Hepatocyte (in vitro differentiated cells): ENCODE results near the gene GPAT3. TPM values are rescaled to one million over a fixed set of nuclear protein-coding genes. Genes with fewer than 3 reads are reported as not detected.

Experiments used
- DNase-seq: peaks from one replicate; pipeline ENCODE4 v3.0.0-alpha.2; 2016; ENCODE audit warnings: low spot score
- H2AFZ ChIP-seq: fragments of 200-600 bp; sonication (generic); 2 replicates; pipeline ENCODE4 v1.6.0; 2016; ENCODE audit warnings: antibody characterized with exemption, mild to moderate bottlenecking
- H3K27ac ChIP-seq: fragments of 200-600 bp; sonication (generic); 2 replicates; pipeline ENCODE4 v1.5.1; 2016; ENCODE audit warnings: mild to moderate bottlenecking
- H3K27me3 ChIP-seq: fragments of 200-600 bp; sonication (generic); 2 replicates; pipeline ENCODE4 v1.6.1; 2016
- H3K36me3 ChIP-seq: fragments of 200-600 bp; sonication (generic); replicated peaks from 2 replicates; pipeline ENCODE4 v1.5.1; 2016; ENCODE audit warnings: low read depth; ENCODE audit not compliant: insufficient read depth
- H3K4me1 ChIP-seq: fragments of 200-600 bp; sonication (generic); 2 replicates; pipeline ENCODE4 v1.5.1; 2016; ENCODE audit warnings: mild to moderate bottlenecking, moderate library complexity; ENCODE audit not compliant: insufficient read depth
- H3K4me2 ChIP-seq: fragments of 200-600 bp; sonication (generic); 2 replicates; pipeline ENCODE4 v1.6.0; 2016
- H3K4me3 ChIP-seq: fragments of 200-600 bp; sonication (generic); 2 replicates; pipeline ENCODE4 v1.5.1; 2016; ENCODE audit warnings: mild to moderate bottlenecking
- H3K79me2 ChIP-seq: fragments of 200-600 bp; sonication (generic); 2 replicates; pipeline ENCODE4 v1.6.0; 2017; ENCODE audit warnings: mild to moderate bottlenecking
- H3K9me2 ChIP-seq: fragments of 200-600 bp; sonication (generic); replicated peaks from 2 replicates; pipeline ENCODE4 v1.6.0; 2017; ENCODE audit warnings: mild to moderate bottlenecking; ENCODE audit not compliant: insufficient read depth
- H3K9me3 ChIP-seq: fragments of 200-600 bp; sonication (generic); 2 replicates; pipeline ENCODE4 v1.5.1; 2016; ENCODE audit warnings: low read depth, mild to moderate bottlenecking
- H4K20me1 ChIP-seq: fragments of 200-600 bp; sonication (generic); 2 replicates; pipeline ENCODE4 v1.6.0; 2016; ENCODE audit warnings: mild to moderate bottlenecking; ENCODE audit not compliant: insufficient read depth, poor library complexity, severe bottlenecking
- CTCF ChIP-seq: fragments of 200-600 bp; sonication (generic); IDR thresholded peaks from 2 replicates; pipeline ENCODE4 v1.5.1; 2016; ENCODE audit warnings: antibody characterized with exemption, mild to moderate bottlenecking; ENCODE audit not compliant: poor library complexity
- EZH2 ChIP-seq: fragments of 200-600 bp; sonication (generic); IDR thresholded peaks from 2 replicates; pipeline ENCODE4 v1.6.1; 2016; ENCODE audit warnings: antibody characterized with exemption, mild to moderate bottlenecking, borderline replicate concordance
- EZH2phosphoT487 ChIP-seq: fragments of 200-600 bp; sonication (generic); IDR thresholded peaks from one replicate; pipeline ENCODE4 v1.6.1; 2018; ENCODE audit warnings: antibody characterized with exemption, mild to moderate bottlenecking, low read depth, moderate library complexity; ENCODE audit not compliant: unreplicated experiment, severe bottlenecking
- WGBS: methylation state at CpG from one replicate; pipeline ENCODE4 v1.1.6; 2016; ENCODE audit warnings: low lambda C conversion rate; ENCODE audit errors: missing lambda C conversion rate; 5-methylcytosine and 5-hydroxymethylcytosine counted together
- polyA plus RNA-seq: library from polyadenylated mRNA; unstranded; fragments of >200 nt; fragmentation: Nextera tagmentation; extraction: Ambion mirVana; gene quantifications from 2 replicates; pipeline ENCODE4 v1.2.1, GENCODE V29; 2016
- total RNA-seq: library from RNA; depleted of rRNA; stranded (reverse); fragments of >200 nt; gene quantifications from 2 replicates; pipeline ENCODE4 v1.2.3, GENCODE V29; 2014

Gene GPAT3
- total and polyA plus RNA-seq, 2 experiments from 2014 or later = 3.3 to 4.4 TPM

GRCh38 chr4:83629945-83630721 is 94.2 kb downstream of the GPAT3 start:
- Histone ChIP-seq H3K4me3 (no peak overlapping the region), H3K4me1 (peaks cover 9% of the 10 kb centered on the region), H3K9me2 (no peaks in the 10 kb centered on the region), H3K79me2 (no peaks in the 10 kb centered on the region), H3K36me3 (no peaks in the 10 kb centered on the region), H3K27me3 (no peaks in the 10 kb centered on the region), H3K27ac (peak overlapping the region; percentile 72), H4K20me1 (no peaks in the 10 kb centered on the region), H3K9me3 (no peaks in the 10 kb centered on the region), H3K4me2 (peak overlapping the region; percentile 43), H2AFZ (no peak overlapping the region)
- DNase-seq = peak; percentile 79
- 57% methylated on average over 6 of the region's 6 CpGs for WGBS
- no peak for TF ChIP-seq CTCF
- no peak for TF ChIP-seq EZH2
- TF ChIP-seq EZH2phosphoT487 = no peak

GRCh38 chr4:83631066-83631465 is 95.2 kb downstream of the GPAT3 start:
- H3K27ac ChIP-seq = peak overlapping the region; percentile 72

GRCh38 chr4:83636930-83637329 is 101.0 kb downstream of the GPAT3 start:
- H3K4me2 ChIP-seq = no peak overlapping the region
- H3K9me3 ChIP-seq = no peaks in the 10 kb centered on the region
- TF ChIP-seq EZH2 (no peak), CTCF (no peak), EZH2phosphoT487 (no peak)
- no peaks in the 10 kb centered on the region for H3K4me1 ChIP-seq
- H3K27ac ChIP-seq = no peak overlapping the region
- H3K79me2 ChIP-seq = no peaks in the 10 kb centered on the region
- no peak overlapping the region for H3K4me3 ChIP-seq
- H2AFZ ChIP-seq = no peak overlapping the region
- no peaks in the 10 kb centered on the region for H4K20me1 ChIP-seq
- H3K27me3 ChIP-seq = peaks cover 9% of the 10 kb centered on the region
- no peaks in the 10 kb centered on the region for H3K9me2 ChIP-seq
- no peaks in the 10 kb centered on the region for H3K36me3 ChIP-seq
- 91% methylated on average over 8 of the region's 8 CpGs for WGBS
- DNase-seq = no peak

More at GRCh38 chr4:83631066-83631465, 95.2 kb downstream of the GPAT3 start:
- no peaks in the 10 kb centered on the region for H3K9me2 ChIP-seq
- H3K9me3 ChIP-seq = no peaks in the 10 kb centered on the region
- H3K36me3 ChIP-seq = no peaks in the 10 kb centered on the region
- no peaks in the 10 kb centered on the region for H3K79me2 ChIP-seq
- TF ChIP-seq EZH2 (no peak), CTCF (no peak), EZH2phosphoT487 (no peak)
- DNase-seq = peak; percentile 48
- H3K27me3 ChIP-seq = no peaks in the 10 kb centered on the region
- no peak overlapping the region for H3K4me2 ChIP-seq
- H4K20me1 ChIP-seq = no peaks in the 10 kb centered on the region
- WGBS = 59% methylated on average over 2 of the region's 2 CpGs
- H3K4me1 ChIP-seq = peaks cover 9% of the 10 kb centered on the region
- no peak overlapping the region for H3K4me3 ChIP-seq
- no peak overlapping the region for H2AFZ ChIP-seq
